ELF-1 (cell line): Measurements from ENCODE around the gene TMEM150C.
"Not testable (repeated sequence)": the region's sequence is repeated elsewhere in the genome, so short reads cannot be mapped to it uniquely, and the experiment has no call there.

Source experiments
- DNase-seq: peaks from one replicate; pipeline ENCODE4 v3.0.0-alpha.2; 2016; ENCODE audit warnings: low read depth, low spot score

The TMEM150C gene

GRCh38 chr4:82475931-82476330 is 85.9 kb downstream of the TMEM150C start:
- DNase-seq = not testable (repeated sequence)

- DNase-seq = no peak
These were observed 88.1 kb downstream of the TMEM150C start for GRCh38 chr4:82473621-82474164.

GRCh38 chr4:82473080-82473479 is 88.7 kb downstream of the TMEM150C start:
- not testable (repeated sequence) for DNase-seq

- DNase-seq = no peak
These were observed 91.9 kb downstream of the TMEM150C start for GRCh38 chr4:82469791-82470345.

- no peak for DNase-seq
These were observed 94.3 kb downstream of the TMEM150C start for GRCh38 chr4:82467471-82467870.

- no peak for DNase-seq
These were observed 98.6 kb downstream of the TMEM150C start for GRCh38 chr4:82463221-82463620.

- peak; percentile 83 for DNase-seq
These were observed 99.4 kb downstream of the TMEM150C start for GRCh38 chr4:82462415-82462831.

- DNase-seq = no peak
These were observed 100.1 kb downstream of the TMEM150C start for GRCh38 chr4:82461710-82462109.

- DNase-seq = no peak
These were observed 103.1 kb downstream of the TMEM150C start for GRCh38 chr4:82458729-82459128.

- DNase-seq = no peak
These were observed 104.5 kb downstream of the TMEM150C start for GRCh38 chr4:82457266-82457665.

- DNase-seq = no peak
These were observed 109.8 kb downstream of the TMEM150C start for GRCh38 chr4:82452026-82452425.

- DNase-seq = no peak
These were observed 110.6 kb downstream of the TMEM150C start for GRCh38 chr4:82450966-82451755.

GRCh38 chr4:82447886-82448285 is 113.9 kb downstream of the TMEM150C start:
- DNase-seq = no peak

GRCh38 chr4:82439088-82439487 is 122.7 kb downstream of the TMEM150C start:
- DNase-seq = no peak

- no peak for DNase-seq
These were observed 124.3 kb downstream of the TMEM150C start for GRCh38 chr4:82437285-82438005.

GRCh38 chr4:82436780-82437179 is 125.0 kb downstream of the TMEM150C start:
- DNase-seq = no peak

- DNase-seq = no peak
These were observed 125.7 kb downstream of the TMEM150C start for GRCh38 chr4:82436130-82436529.

GRCh38 chr4:82434949-82435348 is 126.8 kb downstream of the TMEM150C start:
- no peak for DNase-seq

GRCh38 chr4:82433791-82434190 is 128.0 kb downstream of the TMEM150C start:
- no peak for DNase-seq
